ENCODE data around the gene CD300LF. TPM values are rescaled to one million over a fixed set of nuclear protein-coding genes. Genes with fewer than 3 reads are reported as not detected.

CD300LF gene
- total RNA-seq = under 1 TPM in 2 of 4 donors, not detected in 2; 0.27 to 0.41 TPM

DNA sequence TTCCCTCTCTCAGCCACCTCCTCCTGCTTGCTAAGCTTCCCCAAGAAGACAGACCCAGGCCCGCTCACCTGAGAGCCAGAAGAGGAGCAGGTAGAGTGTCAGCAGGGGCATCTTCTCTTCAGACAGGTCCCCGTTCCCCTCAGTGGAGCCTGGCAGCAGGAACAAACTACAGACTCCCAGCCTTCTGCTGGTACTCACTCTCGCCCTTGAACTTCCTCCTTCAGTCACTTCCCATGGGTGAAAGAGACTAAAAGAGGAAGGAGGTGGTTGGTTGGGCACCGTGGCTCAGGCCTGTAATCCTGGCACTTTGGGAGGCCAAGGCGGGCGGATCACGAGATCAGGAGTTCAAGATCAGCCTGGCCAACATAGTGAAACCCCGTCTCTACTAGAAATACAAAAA lies at the start of gene CD300LF:
Gene CD300LF, minus strand, starts transcription at position 168 of the 400 bp plus-strand sequence. Its CDS starts 57 bp downstream, at position 111.
- no peak within 1 kb of the TSS for H3K4me3 ChIP-seq

DNA sequence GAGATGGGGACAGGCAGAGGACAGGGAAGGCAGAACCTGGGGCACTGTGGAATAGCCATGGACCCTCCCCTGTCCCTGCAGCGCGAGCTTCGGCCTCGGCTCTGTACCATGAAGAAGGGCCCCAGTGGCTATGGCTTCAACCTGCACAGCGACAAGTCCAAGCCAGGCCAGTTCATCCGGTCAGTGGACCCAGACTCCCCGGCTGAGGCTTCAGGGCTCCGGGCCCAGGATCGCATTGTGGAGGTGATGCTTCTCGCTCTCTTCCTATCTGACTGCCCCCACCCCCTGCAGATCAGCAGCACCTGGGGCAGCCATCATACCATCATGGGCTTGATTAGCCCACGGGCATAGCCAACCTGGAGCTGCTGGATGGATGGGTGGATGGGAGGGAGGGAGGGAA lies 49.2 kb upstream of the CD300LF start:
- Histone ChIP-seq H3K9me3 (no peaks in the 10 kb centered on the region), H3K36me3 (no peaks in the 10 kb centered on the region), H3K27ac (no peak overlapping the region), H3K27me3 (no peaks in the 10 kb centered on the region), H3K4me3 (no peak overlapping the region), H3K4me1 (no peaks in the 10 kb centered on the region)
- no peak for DNase-seq
- TF ChIP-seq POLR2A (IDR thresholded peaks at IDR 0.05) = no peak
- TF ChIP-seq, protein P1, sequence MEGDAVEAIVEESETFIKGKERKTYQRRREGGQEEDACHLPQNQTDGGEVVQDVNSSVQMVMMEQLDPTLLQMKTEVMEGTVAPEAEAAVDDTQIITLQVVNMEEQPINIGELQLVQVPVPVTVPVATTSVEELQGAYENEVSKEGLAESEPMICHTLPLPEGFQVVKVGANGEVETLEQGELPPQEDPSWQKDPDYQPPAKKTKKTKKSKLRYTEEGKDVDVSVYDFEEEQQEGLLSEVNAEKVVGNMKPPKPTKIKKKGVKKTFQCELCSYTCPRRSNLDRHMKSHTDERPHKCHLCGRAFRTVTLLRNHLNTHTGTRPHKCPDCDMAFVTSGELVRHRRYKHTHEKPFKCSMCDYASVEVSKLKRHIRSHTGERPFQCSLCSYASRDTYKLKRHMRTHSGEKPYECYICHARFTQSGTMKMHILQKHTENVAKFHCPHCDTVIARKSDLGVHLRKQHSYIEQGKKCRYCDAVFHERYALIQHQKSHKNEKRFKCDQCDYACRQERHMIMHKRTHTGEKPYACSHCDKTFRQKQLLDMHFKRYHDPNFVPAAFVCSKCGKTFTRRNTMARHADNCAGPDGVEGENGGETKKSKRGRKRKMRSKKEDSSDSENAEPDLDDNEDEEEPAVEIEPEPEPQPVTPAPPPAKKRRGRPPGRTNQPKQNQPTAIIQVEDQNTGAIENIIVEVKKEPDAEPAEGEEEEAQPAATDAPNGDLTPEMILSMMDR (IDR thresholded peaks at IDR 0.05) = no peak
- intact Hi-C loops (cut with DNase I; ENCODE audit: low total_unique reads) = no loop called here

More for the DNA sequence above, at the start of gene CD300LF:
- intact Hi-C loops (cut with DNase I; ENCODE audit: low total_unique reads) = no loop called here
- TF ChIP-seq, protein P1 (IDR thresholded peaks at IDR 0.05) = no peak
- no peak for TF ChIP-seq POLR2A (IDR thresholded peaks at IDR 0.05)
- no peaks in the 10 kb centered on the region for H3K9me3 ChIP-seq
- H3K36me3 ChIP-seq = no peaks in the 10 kb centered on the region
- no peaks in the 10 kb centered on the region for H3K27me3 ChIP-seq
- no peaks in the 10 kb centered on the region for H3K4me1 ChIP-seq
- DNase-seq = no peak
- H3K27ac ChIP-seq = no peak within 1 kb of the TSS

DNA sequence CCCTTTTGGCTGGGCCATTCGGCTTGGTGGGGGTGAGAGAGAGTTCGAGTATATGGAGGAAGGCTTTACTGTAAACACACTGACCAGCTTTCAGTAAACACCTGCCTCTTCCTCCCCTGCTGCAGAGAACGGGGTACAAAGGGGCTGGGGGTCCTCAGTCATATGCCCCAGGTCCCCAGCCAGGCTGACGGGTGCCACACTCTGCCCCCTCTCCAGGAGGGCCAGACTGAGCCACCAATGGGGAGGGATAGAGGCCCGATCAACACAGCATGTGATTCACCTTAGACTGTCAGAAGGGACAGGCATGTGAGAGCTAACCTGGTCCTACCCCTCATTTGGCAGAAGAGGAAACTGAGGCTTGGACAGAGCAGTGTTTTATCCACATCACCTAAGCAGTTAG lies 48.7 kb upstream of the CD300LF start:
- TF ChIP-seq, protein P1 (IDR thresholded peaks at IDR 0.05) = no peak
- no peak for TF ChIP-seq POLR2A (IDR thresholded peaks at IDR 0.05)
- H3K9me3 ChIP-seq = no peaks in the 10 kb centered on the region
- H3K27ac ChIP-seq = no peak overlapping the region
- no peak for DNase-seq
- H3K36me3 ChIP-seq = no peaks in the 10 kb centered on the region
- H3K4me1 ChIP-seq = no peaks in the 10 kb centered on the region
- no peaks in the 10 kb centered on the region for H3K27me3 ChIP-seq
- no peak overlapping the region for H3K4me3 ChIP-seq
- intact Hi-C loops (cut with DNase I; ENCODE audit: low total_unique reads) = no loop called here

DNA sequence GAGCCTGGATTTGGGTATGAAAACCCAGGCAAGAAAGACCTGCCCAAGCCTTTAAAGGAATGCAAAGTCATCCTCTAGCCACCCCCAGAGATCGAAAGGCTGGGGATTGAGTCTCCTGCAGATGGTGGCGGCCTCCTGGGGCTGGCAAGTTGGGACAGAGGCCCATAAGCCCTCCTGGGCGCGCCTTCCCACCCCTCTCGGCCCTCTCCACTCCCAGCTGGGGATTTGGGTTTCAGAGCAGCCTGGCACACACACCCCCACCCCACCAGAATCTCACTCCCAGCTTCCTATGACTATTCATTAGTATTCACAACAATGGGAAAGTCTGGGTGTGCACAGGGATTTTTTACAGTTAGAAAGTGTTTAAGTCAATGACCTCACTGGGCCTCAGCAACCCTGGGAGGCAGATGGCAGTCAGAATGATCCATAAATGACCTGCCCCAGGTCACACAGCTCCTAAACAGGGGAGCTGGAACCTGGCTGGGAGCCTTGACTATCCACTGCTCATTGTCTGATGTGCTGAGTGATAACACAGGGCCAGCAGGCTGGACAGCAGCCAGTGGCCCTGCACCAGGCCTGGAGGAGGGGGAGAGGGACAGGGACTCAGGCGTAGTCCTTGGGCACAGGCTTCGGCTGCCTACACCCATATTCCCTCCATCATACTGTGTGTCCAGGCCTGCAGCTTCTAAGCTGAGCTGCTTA lies 47.8 kb upstream of the CD300LF start:
- no peaks in the 10 kb centered on the region for H3K36me3 ChIP-seq
- H3K4me1 ChIP-seq = no peaks in the 10 kb centered on the region
- H3K27me3 ChIP-seq = no peaks in the 10 kb centered on the region

DNA sequence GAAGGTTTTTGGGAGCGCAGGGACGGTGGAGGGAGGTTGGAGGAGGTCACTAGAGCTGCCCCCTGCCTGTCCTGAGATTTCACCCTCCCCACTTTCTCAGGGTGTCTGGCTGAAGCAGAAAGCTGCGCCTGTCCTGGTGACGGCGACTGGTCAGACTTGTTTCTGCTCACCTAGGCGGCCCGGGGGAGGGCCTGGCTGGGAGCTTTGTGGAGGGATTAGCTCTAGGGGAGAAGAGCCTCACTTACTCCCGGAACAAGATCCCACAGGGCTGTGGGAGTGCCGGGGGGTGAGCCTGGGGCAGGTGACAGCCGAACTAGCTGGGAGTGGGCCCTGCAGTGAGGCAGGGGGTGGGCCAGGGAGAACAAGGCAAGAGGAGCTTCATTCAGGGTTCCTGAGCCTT lies 47.2 kb upstream of the CD300LF start:
- no peak overlapping the region for H3K27ac ChIP-seq
- intact Hi-C loops (cut with DNase I; ENCODE audit: low total_unique reads) = no loop called here
- no peaks in the 10 kb centered on the region for H3K36me3 ChIP-seq
- no peaks in the 10 kb centered on the region for H3K9me3 ChIP-seq
- no peaks in the 10 kb centered on the region for H3K4me1 ChIP-seq
- no peak for TF ChIP-seq POLR2A (IDR thresholded peaks at IDR 0.05)
- TF ChIP-seq, protein P1 (IDR thresholded peaks at IDR 0.05) = no peak
- no peak for DNase-seq
- no peak overlapping the region for H3K4me3 ChIP-seq
- no peaks in the 10 kb centered on the region for H3K27me3 ChIP-seq

More for the DNA sequence above, 47.8 kb upstream of the CD300LF start:
- H3K27ac ChIP-seq = no peak overlapping the region
- no peak overlapping the region for H3K4me3 ChIP-seq
- H3K9me3 ChIP-seq = no peaks in the 10 kb centered on the region
- no peak for TF ChIP-seq POLR2A (IDR thresholded peaks at IDR 0.05)
- TF ChIP-seq, protein P1 (IDR thresholded peaks at IDR 0.05) = no peak
- intact Hi-C loops (cut with DNase I; ENCODE audit: low total_unique reads) = no loop called here
- DNase-seq = no peak

Data from uterus (tissue), 4 donors.